Sigmoid colon (tissue), 4 donors: ENCODE results near the gene FAM174C.

Experiments used
- EP300 ChIP-seq, 4 donors: sonication (generic); formaldehyde crosslinking; IDR thresholded peaks; one replicate each; pipeline ENCODE4 v1.6.1; 2017; ENCODE audit warnings: antibody characterized with exemption in 4 of 4
- POLR2A ChIP-seq, 2 donors: fragments of 450-650 bp; IDR thresholded peaks; one replicate each; pipeline ENCODE4 v1.6.1; 2016; ENCODE audit warnings: antibody characterized with exemption in 2 of 2, mild to moderate bottlenecking in 2 of 2, moderate library complexity in 2 of 2
- POLR2AphosphoS5 ChIP-seq, 4 donors: sonication (generic); formaldehyde crosslinking; IDR thresholded peaks; one replicate each; pipeline ENCODE4 v1.6.1; 2017; ENCODE audit warnings: antibody characterized with exemption in 4 of 4
- TF ChIP-seq, protein P1 (sequence below), 4 experiments: fragments of 450-650 bp in 3 of 4; fragments of 200-600 bp in 1 of 4; IDR thresholded peaks; one replicate each; pipeline ENCODE4 v1.5.1; 2016 to 2019; ENCODE audit warnings: antibody characterized with exemption in 4 of 4, mild to moderate bottlenecking in 3 of 4, moderate library complexity in 2 of 4

DNA sequence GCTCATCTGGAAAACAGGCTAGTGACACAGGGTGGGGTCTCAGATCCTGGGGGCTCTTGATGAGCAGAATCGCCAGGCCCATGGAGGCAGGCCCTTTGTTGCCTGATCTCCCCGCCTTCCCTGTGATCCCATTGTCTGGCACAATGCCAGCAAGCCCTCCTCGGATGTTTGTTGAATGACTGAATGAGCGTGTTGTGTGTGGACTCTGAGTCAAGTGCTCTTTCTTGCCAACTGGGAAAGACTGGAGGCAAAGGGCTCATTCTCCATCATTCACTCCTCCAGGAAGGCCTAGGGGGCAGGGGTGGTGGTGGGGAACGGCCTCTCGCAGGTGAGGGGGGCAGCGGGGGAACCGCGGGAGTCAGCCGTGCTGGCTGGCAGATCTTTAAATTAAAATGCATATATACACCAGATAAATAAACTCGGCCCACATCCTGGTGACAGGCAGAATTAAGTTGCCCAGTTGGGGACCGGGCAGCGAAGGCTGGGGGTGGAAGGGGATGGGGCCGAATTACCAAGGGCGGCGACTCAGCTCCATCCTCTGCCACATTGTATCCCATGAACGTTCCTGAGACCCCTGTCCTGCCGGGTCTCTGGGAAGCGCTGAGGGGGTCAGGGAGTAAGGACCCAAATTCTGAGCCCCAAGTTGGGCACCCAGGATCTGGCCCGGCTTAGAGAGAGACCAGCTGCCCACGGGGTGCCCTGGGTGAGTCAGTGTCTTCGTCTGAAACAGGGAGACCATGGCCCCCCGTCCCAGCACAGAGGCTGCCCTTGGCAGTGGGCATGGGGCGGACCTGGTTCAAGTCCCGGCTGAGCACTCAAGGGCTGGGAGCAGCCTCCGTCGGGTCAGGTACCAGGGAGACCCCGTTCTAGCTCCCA lies 34.9 kb downstream of the FAM174C start:
- no peak for TF ChIP-seq POLR2A (IDR thresholded peaks at IDR 0.05)
- TF ChIP-seq, protein P1, sequence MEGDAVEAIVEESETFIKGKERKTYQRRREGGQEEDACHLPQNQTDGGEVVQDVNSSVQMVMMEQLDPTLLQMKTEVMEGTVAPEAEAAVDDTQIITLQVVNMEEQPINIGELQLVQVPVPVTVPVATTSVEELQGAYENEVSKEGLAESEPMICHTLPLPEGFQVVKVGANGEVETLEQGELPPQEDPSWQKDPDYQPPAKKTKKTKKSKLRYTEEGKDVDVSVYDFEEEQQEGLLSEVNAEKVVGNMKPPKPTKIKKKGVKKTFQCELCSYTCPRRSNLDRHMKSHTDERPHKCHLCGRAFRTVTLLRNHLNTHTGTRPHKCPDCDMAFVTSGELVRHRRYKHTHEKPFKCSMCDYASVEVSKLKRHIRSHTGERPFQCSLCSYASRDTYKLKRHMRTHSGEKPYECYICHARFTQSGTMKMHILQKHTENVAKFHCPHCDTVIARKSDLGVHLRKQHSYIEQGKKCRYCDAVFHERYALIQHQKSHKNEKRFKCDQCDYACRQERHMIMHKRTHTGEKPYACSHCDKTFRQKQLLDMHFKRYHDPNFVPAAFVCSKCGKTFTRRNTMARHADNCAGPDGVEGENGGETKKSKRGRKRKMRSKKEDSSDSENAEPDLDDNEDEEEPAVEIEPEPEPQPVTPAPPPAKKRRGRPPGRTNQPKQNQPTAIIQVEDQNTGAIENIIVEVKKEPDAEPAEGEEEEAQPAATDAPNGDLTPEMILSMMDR (IDR thresholded peaks at IDR 0.05), result no peak
- TF ChIP-seq EP300 (IDR thresholded peaks at IDR 0.05), result no peak
- no peak for TF ChIP-seq POLR2AphosphoS5 (IDR thresholded peaks at IDR 0.05)
